T-helper 22 cell (primary cell): ENCODE measurements around the gene ZCCHC12.

ENCODE experiments used
- DNase-seq: peaks from one replicate; pipeline ENCODE4 v3.0.0-alpha.2; 2020; ENCODE audit warnings: low read depth

Gene ZCCHC12

DNA sequence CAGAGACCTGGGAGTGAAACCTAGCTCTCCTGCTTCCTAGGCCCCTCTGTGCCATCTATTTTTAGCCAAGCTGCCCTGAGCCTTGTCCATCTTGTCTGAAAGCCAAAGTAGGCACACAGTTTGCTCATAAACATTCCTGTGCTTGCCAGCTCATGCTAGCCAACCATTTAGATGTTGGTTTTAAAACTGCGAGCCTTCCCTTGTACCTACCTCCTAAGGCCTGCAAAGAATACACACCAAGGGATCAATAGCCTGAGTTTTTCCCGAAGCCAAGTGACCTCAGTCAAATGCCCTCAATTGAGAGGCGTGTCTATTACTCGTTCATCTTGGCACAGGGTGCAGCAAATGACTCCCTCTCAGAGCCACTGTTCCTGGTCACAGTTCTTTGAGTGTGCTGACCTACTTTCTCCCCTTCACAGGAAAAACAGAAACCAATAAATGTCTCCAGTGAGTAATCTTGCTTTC, 48.5 kb downstream of the ZCCHC12 start:
- no peak for DNase-seq
